HG03558 (cell line): Measurements from ENCODE around the gene LYPD1.
"Not testable (repeated sequence)": the region's sequence is repeated elsewhere in the genome, so short reads cannot be mapped to it uniquely, and the experiment has no call there.

Experiments used
- ATAC-seq: cut with Tn5 transposase; IDR thresholded peaks from one replicate; pipeline ENCODE4 v1.9.1; 2021; ENCODE audit warnings: moderate number of reproducible peaks; ENCODE audit not compliant: unreplicated experiment; ENCODE audit errors: extremely low read depth

LYPD1 gene, protein sequence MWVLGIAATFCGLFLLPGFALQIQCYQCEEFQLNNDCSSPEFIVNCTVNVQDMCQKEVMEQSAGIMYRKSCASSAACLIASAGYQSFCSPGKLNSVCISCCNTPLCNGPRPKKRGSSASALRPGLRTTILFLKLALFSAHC

DNA sequence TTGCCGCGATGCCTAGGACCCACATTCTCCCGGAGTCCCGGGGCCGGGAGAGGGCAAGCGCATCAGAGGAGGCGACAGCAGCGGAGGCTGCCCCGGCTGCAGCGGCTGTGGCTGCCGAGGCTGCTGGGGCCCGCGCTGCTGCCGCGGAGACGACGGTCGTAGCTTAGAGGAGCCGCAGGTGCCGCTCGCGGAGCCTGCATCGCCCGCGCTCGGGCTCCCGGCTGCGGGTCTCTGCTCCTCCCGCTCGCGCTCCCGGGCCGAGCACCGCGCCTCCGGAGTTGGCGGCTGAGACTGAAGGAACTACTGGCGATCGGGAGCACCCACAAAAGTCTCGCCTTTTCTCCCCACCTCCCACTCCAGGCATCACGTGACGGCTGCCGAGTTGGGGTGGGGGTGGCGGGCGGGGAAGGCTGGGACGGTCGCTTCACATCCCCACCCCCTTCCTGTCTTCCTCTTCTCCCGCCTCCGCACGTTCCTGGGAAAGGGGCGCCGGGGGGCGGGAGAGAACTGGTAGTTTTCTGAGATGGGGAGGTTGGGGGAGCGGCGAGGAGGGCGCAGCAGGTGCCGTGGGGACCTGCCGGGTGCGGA lies at the start of gene LYPD1:
Gene LYPD1 (minus strand): TSS at position 298 of the 588 bp plus-strand sequence. CDS start 273 bp downstream, at position 25.
- ATAC-seq, result no peak

DNA sequence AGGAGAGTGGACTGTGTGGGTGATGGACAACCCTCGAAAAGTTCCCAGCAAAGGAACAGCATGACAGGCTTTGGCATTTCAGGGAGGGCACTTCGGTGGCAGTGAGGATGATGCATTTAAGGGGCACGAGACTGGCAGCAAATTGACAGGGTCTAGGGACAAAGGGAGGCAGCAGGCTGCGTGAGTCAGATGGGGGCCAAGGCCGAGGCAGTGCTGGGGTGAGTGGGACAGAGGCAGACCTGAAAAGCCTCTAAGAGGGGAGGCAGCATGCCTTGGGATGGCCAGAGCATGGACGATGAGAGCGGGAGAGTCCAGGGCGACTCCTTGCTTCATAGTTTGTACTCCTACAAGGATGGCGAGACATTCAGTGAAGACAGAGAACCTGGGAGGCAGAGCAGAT lies 49.5 kb upstream of the LYPD1 start:
- ATAC-seq, result no peak

DNA sequence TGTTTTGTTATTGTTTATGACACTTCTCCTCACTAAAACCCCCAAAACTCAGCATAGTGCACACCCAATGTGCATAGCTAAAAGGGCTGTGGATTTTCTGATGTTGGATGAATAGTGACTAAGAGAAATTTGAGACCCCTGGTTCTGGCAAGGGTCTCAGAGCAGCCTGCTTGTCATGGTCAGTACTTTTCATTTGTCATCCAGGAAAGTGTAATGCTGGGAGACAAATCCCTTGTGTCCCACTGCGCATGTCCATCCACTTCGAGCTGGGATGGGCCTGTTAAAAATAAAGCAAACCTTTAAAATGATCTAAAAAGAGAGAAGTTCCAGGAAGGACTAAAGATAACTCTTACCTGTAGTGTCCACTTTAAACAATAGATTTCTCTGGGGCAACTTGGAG lies 46.9 kb upstream of the LYPD1 start:
- ATAC-seq, result no peak

DNA sequence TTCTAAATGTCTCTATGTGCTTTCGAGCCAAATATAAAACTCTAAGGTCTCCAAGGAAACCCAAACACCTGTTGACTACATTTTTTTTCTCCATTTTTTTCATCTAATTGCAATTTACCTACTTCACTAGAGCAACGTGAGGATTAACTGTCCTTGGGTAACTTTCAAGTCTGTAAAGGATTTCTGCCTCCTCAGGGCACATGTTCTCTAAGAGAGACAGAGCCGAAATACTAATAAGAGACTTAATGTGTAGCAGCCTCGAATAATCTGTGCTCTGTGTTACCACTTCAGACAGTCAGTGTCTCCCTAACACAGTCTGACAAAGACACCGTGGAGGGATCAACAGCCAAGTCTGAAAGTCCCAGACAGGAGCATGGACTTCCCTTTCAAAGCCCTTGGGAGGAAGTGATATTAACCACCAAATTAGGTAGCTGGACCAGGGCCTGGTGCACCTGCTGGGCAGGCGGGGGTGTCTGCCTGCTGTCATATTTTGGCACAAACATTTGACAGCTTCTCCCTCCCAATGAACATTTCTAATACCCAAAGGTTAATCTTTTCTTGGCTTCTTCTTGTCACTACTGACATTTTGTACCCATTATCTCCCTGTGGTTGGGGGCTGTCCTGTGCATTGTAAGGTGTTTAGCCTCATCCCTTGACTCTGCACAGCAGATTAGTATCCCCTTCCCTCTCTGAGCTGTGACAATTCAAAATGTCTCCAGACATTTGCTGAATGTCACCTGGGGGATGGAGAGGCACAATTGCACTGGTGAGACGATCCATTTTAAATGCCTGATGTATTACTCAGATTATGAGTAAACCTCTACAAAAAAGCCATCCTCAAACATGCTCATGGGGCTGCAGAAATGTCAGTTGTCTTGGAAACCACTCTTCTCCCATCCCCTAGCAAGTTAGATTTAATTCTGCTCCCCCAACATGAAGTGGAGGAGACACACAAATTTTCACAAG lies 45.7 kb upstream of the LYPD1 start:
- no peak for ATAC-seq

DNA sequence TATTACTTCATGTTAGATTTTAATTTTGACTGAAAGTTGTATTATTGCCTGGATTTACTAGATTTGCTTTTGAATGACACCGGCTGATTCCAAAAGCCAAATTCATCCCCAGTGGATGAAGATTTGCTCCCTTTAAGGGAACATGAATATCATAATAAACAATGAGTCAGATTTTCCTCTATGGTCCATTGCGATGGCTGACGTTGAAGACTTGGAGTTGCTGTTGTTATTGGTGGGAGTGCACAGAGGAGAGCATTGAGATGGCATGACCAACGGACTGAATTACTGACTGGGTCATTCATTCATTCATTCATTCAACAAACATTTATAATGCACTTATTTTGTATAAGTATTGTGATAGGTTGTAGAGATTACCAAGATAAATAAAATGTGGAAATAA lies 33.4 kb upstream of the LYPD1 start:
- ATAC-seq, result no peak

DNA sequence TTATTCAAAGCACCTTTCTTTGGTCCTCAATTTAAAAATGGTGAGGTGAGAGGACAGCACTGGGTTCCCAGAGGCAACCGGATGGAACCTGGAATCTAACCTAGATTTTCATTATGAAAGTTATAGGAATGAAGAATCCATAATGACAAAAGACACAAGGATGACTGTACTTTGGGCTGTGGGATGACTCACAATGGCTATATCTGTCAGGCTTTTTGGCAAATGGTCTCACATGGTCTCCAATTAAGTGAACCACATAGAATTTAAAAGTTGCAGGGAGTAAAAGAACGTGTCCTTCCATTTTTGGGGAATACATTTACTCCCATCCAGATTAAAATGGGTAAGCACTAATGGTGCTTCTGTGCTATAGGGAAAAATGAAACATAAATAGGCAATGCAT lies 31.8 kb upstream of the LYPD1 start:
- no peak for ATAC-seq

DNA sequence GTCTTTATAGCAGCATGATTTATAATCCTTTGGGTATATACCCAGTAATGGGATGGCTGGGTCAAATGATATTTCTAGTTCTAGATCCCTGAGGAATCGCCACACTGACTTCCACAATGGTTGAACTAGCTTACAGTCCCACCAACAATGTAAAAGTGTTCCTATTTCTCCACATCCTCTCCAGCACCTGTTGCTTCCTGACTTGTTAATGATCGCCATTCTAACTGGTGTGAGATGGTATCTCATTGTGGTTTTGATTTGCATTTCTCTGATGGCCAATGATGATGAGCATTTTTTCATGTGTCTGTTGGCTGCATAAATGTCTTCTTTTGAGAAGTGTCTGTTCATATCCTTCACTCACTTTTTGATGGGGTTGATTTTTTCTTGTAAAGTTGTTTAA lies 29.8 kb upstream of the LYPD1 start:
- ATAC-seq, result not testable (repeated sequence)

DNA sequence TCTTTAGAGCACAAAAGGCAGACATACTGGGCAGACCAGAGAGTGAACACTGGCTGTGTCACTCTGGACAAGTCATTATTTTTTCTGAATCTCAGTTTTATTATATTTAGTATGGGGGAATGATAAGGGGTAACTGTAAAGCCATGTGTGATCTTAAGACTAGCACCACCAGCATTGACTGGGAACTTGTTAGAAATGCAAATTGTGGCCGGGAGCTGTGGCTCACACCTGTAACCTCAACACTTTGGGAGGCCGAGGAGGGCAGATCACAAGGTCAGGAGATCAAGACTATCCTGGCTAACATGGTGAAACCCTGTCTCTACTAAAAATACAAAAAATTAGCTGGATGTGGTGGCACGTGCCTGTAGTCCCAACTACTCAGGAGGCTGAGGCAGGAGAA lies 28.3 kb upstream of the LYPD1 start:
- ATAC-seq, result not testable (repeated sequence)

DNA sequence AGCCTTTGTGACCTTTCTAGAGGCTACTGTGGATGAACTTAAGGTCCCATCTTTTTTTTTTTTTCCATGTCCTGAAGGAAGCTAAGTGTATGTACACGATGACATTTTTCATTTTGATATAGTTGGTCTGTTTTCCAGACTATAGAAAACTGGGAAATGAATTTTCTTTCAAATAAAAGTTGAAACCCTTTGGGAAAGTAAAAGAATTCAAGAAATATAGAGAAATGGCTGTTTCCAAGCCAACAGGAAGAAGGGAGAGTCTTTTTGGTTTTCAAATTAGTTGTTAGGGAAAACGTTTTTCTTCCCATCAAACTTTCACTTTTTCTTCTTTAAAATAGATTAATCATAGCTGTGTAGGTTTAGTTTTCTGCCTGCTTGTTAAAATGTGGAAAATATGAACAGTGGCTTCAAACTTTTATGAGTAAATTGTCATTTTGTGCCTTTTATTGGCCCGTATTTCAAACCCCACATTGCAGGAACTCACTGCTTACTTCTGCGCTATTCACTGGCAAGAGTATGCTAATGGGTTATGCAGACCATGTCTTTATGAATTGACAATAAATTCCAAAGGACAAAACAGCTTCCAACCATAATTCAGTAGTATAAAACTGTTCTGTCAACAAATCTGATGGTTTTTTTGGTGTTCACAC lies 27.7 kb upstream of the LYPD1 start:
- ATAC-seq, result no peak

DNA sequence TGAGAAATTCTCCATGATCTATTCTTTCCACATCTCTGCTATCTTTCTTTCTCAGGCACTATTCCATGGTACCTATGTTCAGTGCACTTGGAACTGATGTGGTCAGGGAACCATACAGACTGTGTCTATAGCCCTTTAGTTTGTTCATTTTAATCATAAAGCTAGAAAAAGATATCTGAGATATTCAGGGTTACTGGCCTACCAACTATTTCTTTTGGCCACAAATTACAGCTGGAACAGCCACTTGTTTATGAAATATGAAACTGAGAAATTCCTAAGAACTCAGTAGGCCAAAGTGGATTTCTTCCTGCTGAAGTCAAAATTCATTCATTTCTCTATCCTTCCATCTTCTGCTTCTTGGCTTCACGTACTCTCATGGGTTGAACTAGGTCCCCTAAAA lies 22.8 kb upstream of the LYPD1 start:
- no peak for ATAC-seq

DNA sequence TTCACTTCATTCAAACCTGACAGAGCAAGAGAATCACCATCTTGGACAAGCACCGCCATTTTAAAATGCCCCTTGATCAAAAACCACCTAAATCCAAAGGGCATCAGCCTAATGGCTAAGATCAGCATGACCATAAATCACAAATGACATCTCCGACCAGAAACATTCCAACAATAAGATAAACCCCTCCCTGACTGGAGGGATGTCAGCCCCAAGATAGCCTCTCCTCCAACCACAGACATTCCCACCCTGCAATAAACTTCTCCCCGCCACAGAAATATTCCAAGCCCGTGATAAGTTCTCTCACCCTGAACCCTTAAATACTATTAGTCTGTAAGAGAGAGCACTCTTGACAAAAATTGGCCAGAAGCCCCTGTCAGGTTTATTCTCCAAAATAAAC lies 21.6 kb upstream of the LYPD1 start:
- no peak for ATAC-seq

DNA sequence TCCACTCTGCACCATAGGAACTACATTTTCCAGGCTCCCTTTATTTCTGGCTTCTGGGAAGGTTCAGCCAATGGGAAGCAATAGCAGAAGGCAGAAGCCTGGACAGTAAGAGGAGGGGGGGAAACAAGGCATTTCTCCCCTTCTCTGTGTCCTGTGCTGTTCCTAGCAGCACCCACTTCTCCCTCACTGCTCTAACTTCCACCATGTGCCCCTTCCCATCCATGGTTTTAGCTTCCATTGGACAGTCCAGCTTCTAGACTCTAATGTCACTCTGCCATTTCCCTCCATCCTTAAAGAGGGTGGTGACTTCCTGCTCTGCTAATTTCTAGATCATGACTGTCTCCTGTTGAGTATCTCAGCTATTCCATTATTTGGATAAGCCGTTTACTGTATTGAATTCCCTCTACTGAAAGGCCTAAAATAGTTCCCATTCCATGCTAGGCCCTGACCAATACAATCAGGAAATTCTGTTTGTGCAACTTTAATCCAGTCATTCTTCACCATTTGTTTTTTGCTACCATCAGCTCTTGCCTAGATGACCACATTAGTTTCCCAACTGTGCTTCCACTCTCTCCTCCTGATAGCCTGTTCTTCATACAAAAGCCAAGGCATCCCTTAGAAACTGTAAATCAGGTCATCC lies 20.8 kb upstream of the LYPD1 start:
- no peak for ATAC-seq

DNA sequence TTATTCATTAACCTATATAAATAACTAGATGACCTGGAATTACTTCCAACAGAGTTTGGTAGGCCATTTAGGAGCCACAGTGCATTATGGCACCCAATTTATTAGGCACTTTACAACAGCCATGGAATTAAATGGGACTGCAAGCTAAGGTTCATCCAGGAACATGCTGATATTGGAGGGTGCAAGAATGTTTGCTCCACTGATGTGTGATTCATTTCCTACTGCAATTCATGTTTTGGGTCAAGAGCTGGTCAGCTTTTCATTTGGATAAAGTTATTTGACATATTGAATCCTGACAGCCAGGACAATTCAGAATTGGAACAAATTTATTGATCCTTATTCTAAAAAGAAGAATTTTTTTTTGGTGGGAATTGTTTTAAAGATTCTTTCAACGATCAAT lies 11.8 kb upstream of the LYPD1 start:
- no peak for ATAC-seq

DNA sequence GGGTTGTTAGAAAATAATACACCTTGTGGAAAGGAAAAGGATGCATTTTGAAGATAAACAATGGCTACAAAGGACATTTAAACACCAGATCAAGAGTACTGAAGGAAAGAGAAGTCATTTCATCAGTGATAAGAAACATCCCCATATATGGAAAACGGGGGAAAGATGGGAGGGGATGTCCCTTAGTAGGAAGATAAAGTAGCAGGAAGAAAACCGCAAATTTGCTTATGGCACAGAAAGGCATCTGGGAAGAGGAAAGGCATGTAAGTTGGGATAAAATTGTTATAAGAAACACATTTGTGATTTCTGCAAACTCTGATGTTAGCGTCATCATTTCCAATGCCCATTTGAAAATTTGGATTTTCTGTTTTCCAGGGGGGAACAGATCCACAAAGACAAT lies 10.5 kb upstream of the LYPD1 start:
- ATAC-seq, result no peak

DNA sequence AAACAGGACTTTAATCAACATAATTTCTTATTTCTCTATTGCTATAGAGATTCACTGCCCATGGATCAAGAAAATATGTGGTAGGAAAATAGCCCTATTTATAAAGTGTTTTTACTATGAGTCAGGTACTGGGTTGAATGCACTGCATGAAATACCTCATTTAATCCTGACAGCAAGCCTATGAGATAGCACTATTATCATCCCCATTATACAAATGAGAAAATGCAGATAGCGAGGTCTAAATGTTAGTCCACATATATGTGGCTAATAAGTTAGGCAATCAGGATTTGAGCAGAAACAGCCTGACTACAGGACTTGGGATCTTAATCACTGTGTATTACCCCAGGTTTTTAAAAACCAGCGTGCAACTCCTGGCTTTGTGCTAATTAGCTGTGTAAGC lies 8.5 kb upstream of the LYPD1 start:
- ATAC-seq, result no peak

DNA sequence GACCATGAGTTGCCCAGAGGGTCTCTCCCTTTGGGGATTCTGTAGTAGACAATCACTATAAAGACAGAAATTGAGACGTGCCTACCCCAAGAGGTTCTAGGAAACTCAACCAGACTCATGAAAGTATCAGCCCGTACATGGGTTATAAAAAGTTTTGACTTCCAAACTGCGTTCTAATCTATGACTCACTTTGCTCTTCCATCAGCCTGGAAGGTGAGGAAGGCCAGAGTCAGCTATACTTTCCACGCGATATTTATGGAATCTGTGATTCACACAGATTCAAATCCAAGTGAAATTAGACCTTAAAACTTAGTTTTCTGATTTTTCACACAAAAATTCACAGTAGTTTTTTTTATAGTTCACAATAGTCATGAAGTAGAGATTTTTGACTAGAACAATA lies 7.7 kb upstream of the LYPD1 start:
- no peak for ATAC-seq

DNA sequence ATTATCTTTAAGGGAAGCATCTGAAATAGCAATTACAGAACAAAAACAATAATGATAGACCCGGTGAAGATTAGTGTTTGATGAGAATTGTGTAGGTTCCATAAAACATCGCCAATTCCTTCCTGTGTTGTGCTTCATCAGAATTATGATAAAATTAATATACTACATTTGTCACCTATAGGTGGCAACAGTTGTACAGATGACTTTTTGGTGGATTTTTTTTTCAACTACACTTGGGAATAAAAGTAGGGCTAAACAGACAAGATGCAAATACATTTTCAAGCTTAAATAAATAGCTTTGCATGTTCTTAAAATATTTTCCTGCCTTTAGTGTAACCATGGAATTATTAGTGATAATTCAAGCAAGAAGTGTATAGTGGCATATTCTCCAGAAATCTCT lies 7.0 kb upstream of the LYPD1 start:
- no peak for ATAC-seq

DNA sequence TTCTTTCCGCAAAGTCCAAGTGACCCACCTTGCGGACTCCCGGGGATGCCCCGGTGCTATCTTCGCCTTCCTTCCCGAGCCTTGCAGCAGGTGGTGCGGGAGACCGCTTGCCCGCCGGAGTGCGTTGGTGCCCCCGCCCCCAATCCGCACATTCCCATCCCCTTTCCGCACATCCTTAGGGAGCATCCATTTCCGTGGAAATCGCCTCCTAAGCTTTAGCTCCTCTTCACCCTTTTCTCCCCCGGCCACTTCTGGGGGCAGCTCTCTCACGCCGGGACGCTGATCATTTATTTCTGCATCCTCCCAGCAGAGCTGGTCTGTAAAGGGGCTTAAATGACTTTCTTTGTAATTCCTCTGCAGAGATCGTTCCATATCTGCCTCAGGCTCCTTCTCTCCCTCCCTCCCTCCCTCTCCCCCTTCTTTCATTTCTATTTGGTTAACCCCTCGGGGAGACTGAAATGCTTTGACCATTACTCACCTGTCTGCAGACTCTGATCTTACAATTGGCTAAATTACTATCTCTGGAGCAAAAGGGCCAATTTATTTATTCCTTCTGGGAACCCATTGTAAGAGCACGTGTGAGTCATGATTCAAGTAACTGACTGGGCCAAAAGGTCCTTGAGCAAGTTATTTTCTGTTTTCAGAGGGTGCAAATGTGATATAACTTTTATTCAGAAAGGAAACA lies 1.3 kb upstream of the LYPD1 start:
- ATAC-seq, result no peak

DNA sequence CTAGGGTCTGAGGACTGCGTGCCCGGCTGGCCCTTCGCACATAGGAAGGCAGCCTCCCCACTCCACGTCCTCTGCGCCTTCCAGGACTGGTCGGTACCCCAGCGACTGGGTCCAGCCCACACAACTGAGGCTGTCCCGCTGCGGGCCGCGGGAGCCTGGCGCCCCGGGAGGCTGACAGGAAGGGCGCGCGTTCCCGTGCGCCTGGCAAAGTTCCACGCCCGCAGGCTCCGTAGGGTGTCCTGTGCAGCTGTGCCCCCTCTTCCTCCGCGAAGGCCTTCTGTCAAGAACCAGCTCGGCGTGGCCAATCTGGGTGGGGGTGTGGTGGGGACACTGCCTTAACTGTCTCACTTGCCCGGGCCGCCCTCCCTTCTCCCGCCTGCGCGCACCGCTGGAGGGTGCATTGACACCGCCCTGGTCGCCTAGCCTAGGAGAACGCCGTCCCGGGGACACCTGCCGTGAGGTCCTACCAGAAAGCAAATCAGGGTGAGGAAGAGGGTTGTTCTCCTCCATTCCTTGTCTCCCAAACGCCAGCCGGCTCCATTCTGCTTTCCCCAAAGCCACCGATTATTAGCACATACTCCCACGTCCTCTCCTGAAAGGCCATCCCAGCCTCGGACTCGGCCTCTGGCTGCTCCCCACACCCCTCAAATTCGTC lies 618 bp upstream of the LYPD1 start:
- no peak for ATAC-seq
